ENCODE data around the gene DEPP1.

- no peak for TF ChIP-seq CTCF (IDR thresholded peaks at IDR 0.05)
- no peak for TF ChIP-seq EZH2 (IDR thresholded peaks at IDR 0.05; ENCODE audit: borderline replicate concordance, insufficient read depth, low read depth, low read length, poor library complexity, severe bottlenecking)
These were observed 12.4 kb upstream of the DEPP1 start for GRCh38 chr10:44990965-44991364.
